CD1c-positive myeloid dendritic cell (primary cell): ENCODE results near the gene OSGEP.

Experiments used
- DNase-seq: peaks from one replicate; pipeline ENCODE4 v3.0.0-alpha.2; 2016; ENCODE audit errors: extremely low spot score

The OSGEP gene

GRCh38 chr14:20454516-20455354 lies at the start of gene OSGEP, which contains the start of gene APEX1:
OSGEP (minus strand) TSS chr14:20454812; CDS start chr14:20454683, 129 bp downstream.
APEX1 (plus strand) TSS chr14:20455226; CDS start chr14:20455646, 420 bp downstream.
- peak; percentile 100 for DNase-seq

- peak; percentile 62 for DNase-seq
Measured at GRCh38 chr14:20503898-20504297, 49.3 kb upstream of the OSGEP start.

- no peak for DNase-seq
Measured at GRCh38 chr14:20501346-20501745, 46.7 kb upstream of the OSGEP start.

DNA sequence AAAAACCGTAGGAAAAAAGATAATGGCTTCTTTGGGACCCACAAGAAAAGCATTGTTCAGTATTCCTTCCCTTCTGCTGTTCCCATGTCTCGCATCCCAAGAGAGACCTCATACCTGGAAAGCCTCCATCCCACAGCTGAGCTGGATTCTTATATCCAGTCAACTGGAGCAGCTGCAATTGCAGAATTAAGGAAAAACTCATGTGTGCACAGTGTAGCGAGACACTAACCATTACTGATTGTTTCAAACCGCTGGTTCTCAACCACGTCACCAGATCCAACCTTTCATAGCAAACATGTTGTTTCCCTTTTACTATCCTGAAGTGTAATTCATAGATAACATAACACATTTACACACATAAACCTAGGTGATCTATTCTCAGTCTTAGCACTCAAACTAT lies 45.3 kb upstream of the OSGEP start:
- no peak for DNase-seq

GRCh38 chr14:20499108-20499507 lies 44.5 kb upstream of the OSGEP start:
- DNase-seq: no peak

DNA sequence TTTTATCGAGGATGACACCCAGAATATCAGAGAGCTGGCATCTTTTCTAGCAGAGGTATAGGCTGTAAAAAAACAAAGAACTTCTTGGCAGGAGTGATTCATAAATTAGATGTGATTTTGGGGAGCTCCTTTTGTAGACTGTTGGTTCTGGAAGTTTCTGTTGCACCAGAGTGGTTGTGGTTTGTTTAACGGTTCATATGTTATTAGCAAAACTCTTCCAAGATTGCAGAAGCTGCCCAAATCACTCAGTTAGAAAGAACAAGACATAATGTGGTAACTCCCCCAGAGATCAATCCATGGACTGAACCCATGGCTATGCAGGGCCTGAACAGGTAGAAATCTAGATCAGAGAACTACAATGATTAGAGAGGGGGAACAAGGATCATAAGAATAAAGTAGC lies 44.0 kb upstream of the OSGEP start:
- DNase-seq: no peak

DNA sequence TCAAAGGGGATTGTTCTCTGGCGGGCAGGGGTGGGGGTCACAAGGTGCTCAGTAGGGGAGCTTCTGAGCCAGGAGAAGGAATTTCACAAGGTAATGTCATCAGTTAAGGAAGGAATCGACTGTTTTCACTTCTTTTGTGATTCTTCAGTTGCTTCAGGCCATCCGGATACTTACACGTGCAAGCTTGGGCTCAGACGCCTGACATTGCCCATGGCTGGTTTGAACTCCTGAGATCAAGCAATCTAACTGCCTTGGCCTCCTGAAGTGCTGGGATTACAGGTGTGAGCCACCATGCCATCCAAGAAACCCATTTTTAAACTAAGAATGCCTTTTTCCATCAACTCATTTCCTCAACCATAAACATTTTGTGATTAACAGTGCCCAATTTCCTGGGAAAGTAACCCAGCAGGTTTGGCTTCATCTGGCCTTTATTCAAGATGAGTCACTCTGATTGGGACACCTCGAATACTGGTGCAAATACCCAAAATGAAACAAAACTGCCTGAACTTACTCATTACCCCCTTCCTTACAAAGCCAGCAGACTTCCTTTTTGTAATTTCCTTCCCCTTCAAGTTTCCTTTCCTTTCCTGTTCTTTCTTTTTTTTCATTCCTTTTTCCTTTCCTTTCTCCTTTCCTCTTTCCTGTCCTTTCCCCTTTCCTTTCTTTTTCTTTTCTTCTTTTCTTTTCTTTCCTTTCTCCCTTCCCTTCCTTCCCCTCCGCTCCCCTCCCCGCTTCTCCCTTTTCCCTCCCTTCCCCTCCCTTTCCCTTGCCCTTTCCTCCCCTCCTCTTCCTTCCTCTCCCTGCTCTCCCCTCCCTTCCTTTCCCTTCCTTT lies 40.5 kb upstream of the OSGEP start:
- peak; percentile 68 for DNase-seq

DNA sequence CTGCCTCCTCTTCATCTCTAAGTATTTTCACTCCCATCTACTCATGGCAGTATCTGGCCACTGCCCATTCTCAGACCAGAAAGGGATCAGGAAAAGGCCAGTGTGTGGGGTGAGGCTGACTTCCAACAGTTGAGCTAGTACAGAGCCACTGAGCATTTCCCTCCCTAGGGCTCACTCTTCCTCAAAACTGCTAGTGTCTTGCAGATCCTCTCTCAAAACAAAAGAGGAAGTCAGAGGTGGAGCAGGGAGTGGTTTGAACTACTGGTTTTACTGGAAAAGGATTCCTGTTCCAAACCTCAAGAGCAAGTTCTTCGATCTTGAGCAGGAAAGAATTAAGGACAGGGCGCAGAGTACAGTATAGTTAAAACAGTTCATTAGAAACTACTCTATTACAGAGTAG lies 39.0 kb upstream of the OSGEP start:
- DNase-seq: peak; percentile 86

DNA sequence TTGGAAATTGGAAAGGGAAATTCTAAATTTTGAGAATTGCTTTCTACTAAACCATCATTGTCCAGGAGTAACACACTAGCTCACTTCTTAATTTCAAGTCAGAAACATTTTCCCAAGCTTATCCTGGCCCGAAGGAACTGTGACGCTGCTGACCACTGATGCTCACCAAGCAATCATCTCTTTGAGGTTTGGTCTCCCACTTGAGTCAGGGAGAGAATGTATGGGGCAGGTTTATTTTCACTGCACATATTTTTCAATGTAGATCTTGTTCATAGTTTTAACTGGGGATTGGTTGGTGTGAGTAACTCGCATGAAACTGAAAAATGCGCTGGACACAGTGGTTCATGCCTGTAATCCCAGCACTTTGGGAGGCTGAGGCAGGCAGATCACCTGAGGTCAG lies 37.9 kb upstream of the OSGEP start:
- no peak for DNase-seq

- no peak for DNase-seq
Measured at GRCh38 chr14:20490563-20490962, 36.0 kb upstream of the OSGEP start.

- DNase-seq: peak; percentile 23
Measured at GRCh38 chr14:20489093-20489994, 34.7 kb upstream of the OSGEP start.

- DNase-seq: no peak
Measured at GRCh38 chr14:20487396-20487725, 32.7 kb upstream of the OSGEP start.

DNA sequence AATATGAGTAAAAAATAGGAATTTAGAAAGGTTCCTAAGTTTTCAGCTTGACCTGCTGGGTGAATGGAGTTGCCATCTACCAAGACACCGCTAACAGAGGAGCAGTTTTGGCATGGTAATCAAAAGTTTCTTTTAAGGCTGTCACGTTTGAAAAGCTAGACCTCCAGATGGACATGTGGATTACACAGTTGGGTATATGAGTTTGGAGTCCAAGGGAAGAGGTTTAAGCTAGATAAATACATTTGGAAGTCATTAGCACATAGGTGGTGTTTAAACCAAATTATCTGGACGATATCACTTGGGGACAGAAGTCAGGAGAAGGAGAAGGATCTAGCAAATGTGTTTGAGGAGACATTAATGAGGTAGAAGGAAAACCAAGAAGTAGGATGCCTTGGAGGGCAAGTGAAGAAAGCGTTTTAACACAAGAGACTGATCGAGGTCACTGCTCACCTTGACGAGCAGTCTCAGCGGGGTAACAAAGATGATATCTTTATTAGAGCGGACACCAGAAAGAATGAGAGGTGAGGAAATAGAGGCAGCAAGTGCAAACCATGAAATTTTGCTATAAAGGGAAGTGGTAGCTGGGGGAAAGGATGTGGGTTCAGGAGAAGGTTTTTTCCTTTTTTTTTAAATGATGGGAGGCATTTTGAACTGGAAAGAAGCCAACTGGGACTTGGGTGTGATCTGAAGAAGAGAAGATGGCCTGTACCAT lies 32.2 kb upstream of the OSGEP start:
- DNase-seq: peak; percentile 18

- DNase-seq: no peak
Measured at GRCh38 chr14:20485900-20486299, 31.3 kb upstream of the OSGEP start.

DNA sequence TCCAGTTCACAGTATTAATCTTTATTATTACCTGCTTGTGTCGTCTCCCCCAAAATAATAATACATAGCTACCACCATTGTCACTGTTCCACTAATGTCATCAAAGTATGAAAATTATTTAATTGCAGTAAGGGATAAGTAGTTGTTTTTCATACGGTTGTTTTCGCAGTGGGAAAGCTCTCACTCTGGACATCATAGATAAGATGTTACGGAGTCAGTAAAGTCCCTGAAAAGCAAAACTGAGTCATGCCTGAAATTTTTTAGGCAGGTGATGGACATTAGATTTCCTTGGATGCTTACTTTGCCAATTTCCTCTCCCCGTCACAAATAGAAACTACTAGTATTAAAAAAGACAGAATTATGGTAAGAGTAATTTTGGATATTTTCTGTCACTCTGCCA lies 27.8 kb upstream of the OSGEP start:
- DNase-seq: no peak

DNA sequence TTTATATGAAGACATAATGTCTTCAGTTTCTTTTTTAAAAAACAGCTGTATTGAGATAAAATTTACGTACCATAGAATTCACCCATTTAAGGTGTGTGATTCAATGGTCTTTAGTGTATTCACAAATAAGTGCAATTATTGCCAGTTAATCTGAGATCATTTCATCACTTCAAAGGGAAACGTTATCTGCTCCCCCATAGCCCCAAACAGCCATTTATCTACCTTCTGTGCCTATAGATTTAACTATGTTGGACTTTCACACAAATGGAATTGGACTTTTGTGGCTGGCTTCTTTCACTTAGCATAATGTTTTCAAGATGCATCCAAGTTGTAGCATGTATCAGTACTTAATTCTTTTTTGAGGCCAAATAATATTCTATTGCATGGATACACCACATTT lies 24.3 kb upstream of the OSGEP start:
- no peak for DNase-seq

DNA sequence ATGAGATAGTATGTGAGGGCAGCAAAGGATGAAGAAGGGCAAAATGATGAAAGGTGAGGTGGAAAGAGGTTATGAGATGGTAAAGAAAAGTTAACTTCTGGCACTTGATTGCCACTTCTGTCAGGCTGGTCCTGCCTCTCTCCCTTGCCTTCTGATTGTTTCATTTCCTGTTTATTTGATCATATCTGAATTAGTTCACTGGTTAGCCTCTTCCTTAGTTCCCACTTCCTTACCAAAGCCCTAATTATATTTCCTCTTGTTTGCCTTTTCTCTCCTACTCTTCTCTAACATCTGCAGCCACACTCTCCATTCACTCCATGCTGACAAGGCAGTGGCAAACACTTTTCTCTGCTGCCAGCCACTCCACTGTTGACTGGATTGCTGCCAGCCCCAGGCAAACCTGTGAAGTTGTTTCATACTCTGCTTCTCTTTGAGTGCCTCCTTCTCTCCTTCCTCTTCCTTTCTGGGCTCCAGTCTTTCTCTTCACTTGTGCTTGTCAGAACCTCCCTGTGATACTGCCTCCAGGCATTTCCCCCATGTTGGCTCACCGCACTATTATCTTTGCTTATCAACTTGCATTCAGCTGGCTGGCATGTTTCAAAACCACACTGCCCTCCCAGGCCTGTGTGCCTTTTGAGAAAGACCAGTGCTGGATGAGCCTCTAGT lies 22.7 kb upstream of the OSGEP start:
- DNase-seq: peak; percentile 47

DNA sequence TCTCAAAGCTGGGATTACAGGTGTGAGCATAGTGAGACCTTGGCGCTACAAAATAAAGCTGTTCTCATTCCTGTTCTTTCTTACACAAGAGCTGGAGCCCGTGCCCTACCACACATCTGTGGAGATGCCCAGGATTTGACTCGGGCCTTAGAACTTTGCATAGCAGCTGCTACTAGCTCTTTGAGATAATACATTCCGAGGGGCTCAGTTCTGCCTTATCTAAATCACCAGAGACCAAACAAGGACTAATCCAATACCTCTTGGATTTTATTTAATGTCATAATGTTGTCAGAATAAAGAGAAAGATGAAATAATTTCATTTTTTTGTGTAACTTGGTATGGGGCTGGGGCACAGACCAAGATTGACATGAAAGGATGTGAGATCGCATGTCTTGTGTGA lies 22.2 kb upstream of the OSGEP start:
- no peak for DNase-seq

- no peak for DNase-seq
Measured at GRCh38 chr14:20472536-20473169, 18.0 kb upstream of the OSGEP start.

DNA sequence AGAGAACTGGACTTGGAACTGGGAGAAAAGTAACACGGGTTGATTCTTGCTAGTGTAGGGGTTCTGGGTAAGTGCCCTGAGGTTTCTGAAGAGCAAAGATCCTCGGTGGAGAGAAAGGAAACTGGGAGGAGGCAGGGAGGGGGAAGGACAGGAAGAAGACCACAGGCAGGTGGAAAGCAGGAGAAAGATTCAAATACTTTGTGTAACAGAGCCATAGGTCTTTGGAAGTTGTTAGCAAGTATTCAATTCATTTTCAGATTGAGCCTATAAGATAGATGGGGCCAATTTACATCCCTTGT lies 15.9 kb upstream of the OSGEP start:
- no peak for DNase-seq
